Immature natural killer cell (primary cell): Measurements from ENCODE around the gene NARF. TPM values are rescaled to one million over a fixed set of nuclear protein-coding genes. Genes with fewer than 3 reads are reported as not detected.

Source experiments
- DNase-seq, 3 donors: peaks; one replicate each; pipeline ENCODE4 v3.0.0; 2022; ENCODE audit warnings: mixed read lengths in 1 of 3
- H3K27ac Mint-ChIP-seq, 6 donors: one replicate each; pipeline ENCODE4 v1.8.0; 2020; ENCODE audit warnings: mixed read lengths in 6 of 6, mild to moderate bottlenecking in 5 of 6, inconsistent platforms in 4 of 6, moderate library complexity in 3 of 6
- H3K27me3 Mint-ChIP-seq, 3 donors: one replicate each; pipeline ENCODE4 v1.8.0; 2020 to 2021; ENCODE audit warnings: low read depth in 3 of 3, mild to moderate bottlenecking in 3 of 3, mixed read lengths in 3 of 3, moderate library complexity in 3 of 3, inconsistent platforms in 1 of 3
- H3K36me3 Mint-ChIP-seq, 3 donors: one replicate each; pipeline ENCODE4 v1.8.0; 2020; ENCODE audit warnings: mixed read lengths in 3 of 3, inconsistent platforms in 2 of 3, mild to moderate bottlenecking in 2 of 3
- H3K4me1 Mint-ChIP-seq, 2 donors: one replicate each; pipeline ENCODE4 v1.8.0; 2020; ENCODE audit warnings: inconsistent platforms in 2 of 2, mild to moderate bottlenecking in 2 of 2, mixed read lengths in 2 of 2, moderate library complexity in 1 of 2
- H3K4me3 Mint-ChIP-seq, 5 donors: one replicate each; pipeline ENCODE4 v1.8.0; 2020; ENCODE audit warnings: mild to moderate bottlenecking in 5 of 5, mixed read lengths in 5 of 5, inconsistent platforms in 3 of 5, moderate library complexity in 3 of 5
- H3K9me3 Mint-ChIP-seq, 6 donors: one replicate each; pipeline ENCODE4 v1.8.0; 2020; ENCODE audit warnings: mild to moderate bottlenecking in 6 of 6, mixed read lengths in 6 of 6, inconsistent platforms in 4 of 6, moderate library complexity in 3 of 6
- polyA plus RNA-seq, 3 donors: library from polyadenylated mRNA; unstranded; fragments of 300-500 nt; fragmentation: Illumina TruSeq; gene quantifications; one replicate each; pipeline ENCODE4 v1.2.3, GENCODE V29; 2021

NARF gene
- polyA plus RNA-seq, 3 donors from 2014 or later = 149 to 192 (median 179) TPM

DNA sequence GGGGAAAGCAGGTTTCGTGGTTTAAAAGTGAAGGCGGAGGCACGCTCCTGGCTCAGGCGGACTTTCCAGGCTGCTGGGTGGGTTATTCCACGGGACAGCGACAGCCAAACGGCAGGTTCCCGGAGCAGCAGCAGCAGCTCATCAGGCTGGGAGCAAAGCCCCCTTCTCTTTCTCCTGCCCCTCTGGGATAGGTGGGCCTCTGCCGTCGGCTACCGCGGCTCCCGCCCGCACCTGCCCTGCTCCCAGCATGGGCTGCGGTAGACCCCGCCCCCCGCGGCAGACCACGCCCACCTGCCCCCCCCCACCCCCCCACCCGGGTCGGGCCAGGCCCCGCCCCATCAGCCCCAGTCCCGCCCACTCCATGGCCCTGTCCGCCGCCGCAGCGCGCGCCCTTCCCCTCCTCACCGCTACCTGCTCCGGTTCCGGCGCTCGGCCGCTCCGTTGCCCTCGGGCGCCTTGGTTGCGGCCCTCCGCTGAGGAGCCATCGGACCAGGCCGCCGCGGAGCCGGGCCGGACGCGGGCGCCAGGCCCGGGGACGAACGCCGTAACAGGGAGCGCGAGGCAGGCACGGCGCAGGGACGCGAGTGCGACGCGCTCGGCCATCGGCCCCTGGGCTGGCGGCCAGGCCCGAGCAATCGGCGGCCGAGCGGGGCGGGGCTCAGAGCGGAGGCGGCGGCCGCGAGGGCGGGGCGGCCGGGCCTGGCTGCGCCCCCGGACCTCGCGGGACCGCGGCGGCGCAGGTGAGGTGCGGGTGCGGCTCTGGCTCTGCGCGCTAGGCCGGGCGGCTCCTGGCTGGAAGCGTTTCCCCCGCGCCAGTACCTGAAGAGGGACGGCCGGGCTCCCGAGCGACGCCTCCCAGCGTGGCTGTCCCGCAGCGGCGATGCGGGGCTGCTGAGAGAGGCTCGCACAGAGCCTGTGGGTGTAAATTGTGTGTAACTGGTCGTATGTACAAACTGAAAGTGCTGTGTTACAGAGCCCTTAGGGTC lies 40.2 kb upstream of the NARF start, which contains the start of the genes HEXD and OGFOD3:
Gene HEXD, plus strand, starts transcription at position 347 of the 986 bp plus-strand sequence. CDS start 1,453 bp downstream, outside the sequence.
Gene OGFOD3, minus strand, starts transcription at position 586 of the 986 bp plus-strand sequence. Its CDS starts 101 bp downstream, at position 485.
- Mint-ChIP-seq H3K36me3 (peaks cover 13 to 30% (median 24%) of the 10 kb centered on the region in 3 donors), H3K27me3 (peaks cover 0 to 6% (median 2%) of the 10 kb centered on the region in 3 donors), H3K4me3 (peak within 1 kb of the TSS; percentile 84 to 88 (median 86)), H3K4me1 (peaks cover 26 to 34% of the 10 kb centered on the region in 2 donors), H3K27ac (peak within 1 kb of the TSS; percentile 89 to 95 (median 92)), H3K9me3 (no peaks in the 10 kb centered on the region)
- peak; percentile 88 to 92 (median 92) for DNase-seq

- peak overlapping the region; percentile 84 to 88 (median 86) for H3K4me3 Mint-ChIP-seq
- DNase-seq = peak; percentile 27 to 33 (median 30)
- peaks cover 15 to 32% (median 23%) of the 10 kb centered on the region in 3 donors for H3K36me3 Mint-ChIP-seq
- H3K4me1 Mint-ChIP-seq = peaks cover 24 to 33% of the 10 kb centered on the region in 2 donors
- no peaks in the 10 kb centered on the region for H3K9me3 Mint-ChIP-seq
- peak overlapping the region; percentile 89 to 95 (median 92) for H3K27ac Mint-ChIP-seq
- peaks cover 0 to 6% (median 2%) of the 10 kb centered on the region in 3 donors for H3K27me3 Mint-ChIP-seq
Observed at GRCh38 chr17:82419540-82419939, 39.0 kb upstream of the NARF start.

GRCh38 chr17:82424001-82424862 lies 34.3 kb upstream of the NARF start:
- Mint-ChIP-seq H3K27me3 (peaks cover 0 to 2% (median 2%) of the 10 kb centered on the region in 3 donors), H3K36me3 (peaks cover 21 to 43% (median 35%) of the 10 kb centered on the region in 3 donors), H3K9me3 (no peaks in the 10 kb centered on the region), H3K4me3 (peak overlapping the region in 1 of 5 donors; percentile 15), H3K27ac (peak overlapping the region in 3 of 6 donors; percentile 40 to 83 (median 69)), H3K4me1 (peaks cover 32 to 33% of the 10 kb centered on the region in 2 donors)
- DNase-seq = peak in 2 of 3 donors; percentile 36 to 47

GRCh38 chr17:82424863-82425159 lies 33.7 kb upstream of the NARF start:
- H3K4me1 Mint-ChIP-seq = peaks cover 32 to 33% of the 10 kb centered on the region in 2 donors
- peak overlapping the region in 3 of 6 donors; percentile 40 to 83 (median 69) for H3K27ac Mint-ChIP-seq
- peak overlapping the region in 1 of 5 donors; percentile 15 for H3K4me3 Mint-ChIP-seq
- no peak for DNase-seq
- H3K9me3 Mint-ChIP-seq = no peaks in the 10 kb centered on the region
- H3K36me3 Mint-ChIP-seq = peaks cover 20 to 47% (median 32%) of the 10 kb centered on the region in 3 donors
- H3K27me3 Mint-ChIP-seq = peaks cover 0 to 2% (median under 1%) of the 10 kb centered on the region in 3 donors

GRCh38 chr17:82428546-82428945 lies 30.0 kb upstream of the NARF start:
- no peak for DNase-seq
- Mint-ChIP-seq H3K36me3 (peaks cover 7 to 22% (median 14%) of the 10 kb centered on the region in 3 donors), H3K27ac (peak overlapping the region in 5 of 6 donors; percentile 88 to 97 (median 93)), H3K27me3 (peaks cover 0 to 4% (median 0%) of the 10 kb centered on the region in 3 donors), H3K4me3 (peak overlapping the region; percentile 80 to 93 (median 85)), H3K4me1 (peaks cover 38 to 41% of the 10 kb centered on the region in 2 donors), H3K9me3 (no peaks in the 10 kb centered on the region)

- no peak for DNase-seq
- Mint-ChIP-seq H3K4me1 (peaks cover 45 to 48% of the 10 kb centered on the region in 2 donors), H3K27ac (peak overlapping the region; percentile 88 to 97 (median 92)), H3K4me3 (peak overlapping the region; percentile 80 to 93 (median 85)), H3K9me3 (no peaks in the 10 kb centered on the region), H3K27me3 (peaks cover 0 to 4% (median 0%) of the 10 kb centered on the region in 3 donors), H3K36me3 (peaks cover 3 to 18% (median 10%) of the 10 kb centered on the region in 3 donors)
Observed at GRCh38 chr17:82429824-82430223, 28.7 kb upstream of the NARF start.

GRCh38 chr17:82432017-82432416 lies 26.5 kb upstream of the NARF start:
- Mint-ChIP-seq H3K4me1 (peaks cover 50 to 56% of the 10 kb centered on the region in 2 donors), H3K9me3 (no peaks in the 10 kb centered on the region), H3K27ac (peak overlapping the region in 5 of 6 donors; percentile 8 to 96 (median 62)), H3K36me3 (peaks cover 0 to 14% (median 4%) of the 10 kb centered on the region in 3 donors), H3K27me3 (peaks cover 0 to 9% (median 0%) of the 10 kb centered on the region in 3 donors), H3K4me3 (peak overlapping the region in 1 of 5 donors; percentile 17)
- DNase-seq = no peak

- Mint-ChIP-seq H3K9me3 (no peaks in the 10 kb centered on the region), H3K4me1 (peaks cover 44 to 52% of the 10 kb centered on the region in 2 donors), H3K27ac (peak overlapping the region; percentile 65 to 77 (median 73)), H3K4me3 (peak overlapping the region; percentile 56 to 71 (median 66)), H3K27me3 (peaks cover 0 to 9% (median 0%) of the 10 kb centered on the region in 3 donors), H3K36me3 (peaks cover 0 to 10% (median 0%) of the 10 kb centered on the region in 3 donors)
- DNase-seq = no peak
Observed at GRCh38 chr17:82433560-82434215, 24.9 kb upstream of the NARF start.

DNA sequence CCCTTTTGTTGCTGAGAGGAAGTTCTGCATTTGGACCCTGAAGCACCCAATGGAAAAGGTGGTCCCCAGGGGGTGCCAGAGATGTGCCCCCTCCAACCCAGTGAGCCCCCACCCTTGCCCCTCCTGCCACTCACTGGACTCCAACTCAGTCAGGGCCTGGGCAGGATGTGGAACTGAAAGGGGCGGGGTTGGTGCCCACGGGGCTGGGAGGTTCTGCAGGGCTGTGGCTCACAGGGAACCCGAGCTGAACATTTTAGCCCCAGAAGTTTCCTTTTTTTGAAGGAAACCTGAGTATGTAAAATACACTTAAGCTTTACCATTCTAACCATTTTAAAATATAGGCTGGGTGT lies 24.4 kb upstream of the NARF start:
- Mint-ChIP-seq H3K27me3 (peaks cover 0 to 9% (median 0%) of the 10 kb centered on the region in 3 donors), H3K27ac (peak overlapping the region; percentile 65 to 88 (median 70)), H3K36me3 (peaks cover 0 to 10% (median 0%) of the 10 kb centered on the region in 3 donors), H3K4me3 (peak overlapping the region; percentile 56 to 71 (median 66)), H3K9me3 (no peaks in the 10 kb centered on the region), H3K4me1 (peaks cover 42 to 47% of the 10 kb centered on the region in 2 donors)
- DNase-seq = peak; percentile 54 to 56 (median 56)

DNA sequence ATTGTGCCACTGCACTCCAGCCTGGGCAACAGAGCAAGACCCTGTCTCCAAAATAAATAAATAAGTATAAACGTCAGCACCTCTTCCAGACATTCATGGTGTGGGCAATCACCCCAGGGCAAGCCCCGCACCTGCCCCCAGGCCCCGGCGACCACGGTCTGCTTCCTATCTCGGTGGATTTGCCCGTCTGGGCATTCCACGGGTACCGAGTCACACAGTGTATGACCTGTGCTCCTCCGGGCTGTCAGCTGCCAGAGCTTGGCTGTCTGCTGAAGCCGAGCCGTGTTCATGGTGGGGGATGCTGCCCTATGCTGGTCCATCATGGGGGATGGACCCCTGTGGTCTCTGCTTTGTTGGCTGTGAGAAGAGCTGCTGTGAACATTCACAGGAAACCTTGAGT lies 23.4 kb upstream of the NARF start:
- no peak for DNase-seq
- peak overlapping the region; percentile 32 to 71 (median 46) for H3K4me3 Mint-ChIP-seq

DNA sequence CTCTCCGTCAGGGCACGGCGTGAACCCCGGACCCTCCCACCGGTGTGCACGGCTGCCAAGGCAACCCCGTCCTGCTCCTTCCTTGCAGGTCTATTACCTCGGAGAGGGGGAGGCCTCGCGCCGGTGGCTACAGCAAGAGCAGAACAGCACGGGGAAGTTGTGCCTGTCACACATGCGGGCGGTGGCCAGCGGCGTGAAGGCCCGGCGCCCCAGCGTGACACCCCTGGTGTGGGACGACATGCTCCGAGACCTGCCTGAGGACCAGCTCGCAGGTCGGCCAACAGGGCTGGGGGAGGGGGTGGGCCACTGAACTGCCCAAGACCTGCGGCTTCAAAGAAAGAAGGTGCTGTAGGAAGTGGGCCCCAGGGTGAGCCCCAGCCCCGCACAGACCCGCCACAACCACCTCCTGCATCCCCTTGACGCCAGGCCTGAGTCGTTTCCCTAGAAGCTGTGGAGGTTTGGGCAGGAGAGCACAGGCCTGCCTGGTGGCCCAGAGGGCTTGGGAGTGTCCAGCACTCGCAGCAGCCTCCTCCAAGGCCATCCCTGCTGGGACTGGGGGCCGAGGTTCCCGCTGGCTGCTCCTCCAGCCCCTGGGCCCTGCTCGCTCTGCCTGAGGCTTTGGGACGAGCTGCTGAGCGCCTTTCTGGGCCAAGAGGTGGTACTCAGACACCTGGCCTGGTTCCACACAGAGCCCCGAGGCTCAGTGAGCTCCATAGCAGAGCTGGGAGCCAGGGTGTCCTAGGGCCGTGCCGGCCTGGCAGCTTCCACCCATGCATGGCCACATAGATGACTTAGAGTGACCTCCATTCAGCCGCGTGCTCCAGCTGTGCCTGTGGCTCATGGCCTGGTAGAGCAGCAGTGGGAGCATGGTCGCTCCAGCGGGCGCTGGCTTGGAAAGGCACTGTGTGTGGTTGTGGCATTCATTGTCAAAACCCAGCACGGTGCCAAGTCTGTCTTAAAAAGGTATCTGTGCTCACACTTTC lies 22.6 kb upstream of the NARF start:
- Mint-ChIP-seq H3K36me3 (no peaks in the 10 kb centered on the region), H3K27ac (peak overlapping the region in 3 of 6 donors; percentile 71 to 88 (median 77)), H3K9me3 (no peaks in the 10 kb centered on the region), H3K4me1 (peaks cover 25 to 30% of the 10 kb centered on the region in 2 donors), H3K27me3 (peaks cover 0 to 8% (median 0%) of the 10 kb centered on the region in 3 donors), H3K4me3 (peak overlapping the region in 2 of 5 donors; percentile 46 to 71)
- no peak for DNase-seq

More for the DNA sequence above, 23.4 kb upstream of the NARF start:
- Mint-ChIP-seq H3K4me1 (peaks cover 33 to 38% of the 10 kb centered on the region in 2 donors), H3K36me3 (peaks cover 0 to 3% (median 0%) of the 10 kb centered on the region in 3 donors), H3K27ac (peak overlapping the region; percentile 45 to 88 (median 74)), H3K9me3 (no peaks in the 10 kb centered on the region), H3K27me3 (peaks cover 0 to 7% (median 0%) of the 10 kb centered on the region in 3 donors)
